ENCODE measurements around the gene KIF19. TPM values are rescaled to one million over a fixed set of nuclear protein-coding genes. Genes with fewer than 3 reads are reported as not detected.

Gene KIF19
- total and polyA plus RNA-seq, 2 of the 8 experiments (the other 6 are each of a cell fraction or from before 2014, with no cell fraction given): 0.52 to 0.77 TPM

- TF ChIP-seq, protein P1, sequence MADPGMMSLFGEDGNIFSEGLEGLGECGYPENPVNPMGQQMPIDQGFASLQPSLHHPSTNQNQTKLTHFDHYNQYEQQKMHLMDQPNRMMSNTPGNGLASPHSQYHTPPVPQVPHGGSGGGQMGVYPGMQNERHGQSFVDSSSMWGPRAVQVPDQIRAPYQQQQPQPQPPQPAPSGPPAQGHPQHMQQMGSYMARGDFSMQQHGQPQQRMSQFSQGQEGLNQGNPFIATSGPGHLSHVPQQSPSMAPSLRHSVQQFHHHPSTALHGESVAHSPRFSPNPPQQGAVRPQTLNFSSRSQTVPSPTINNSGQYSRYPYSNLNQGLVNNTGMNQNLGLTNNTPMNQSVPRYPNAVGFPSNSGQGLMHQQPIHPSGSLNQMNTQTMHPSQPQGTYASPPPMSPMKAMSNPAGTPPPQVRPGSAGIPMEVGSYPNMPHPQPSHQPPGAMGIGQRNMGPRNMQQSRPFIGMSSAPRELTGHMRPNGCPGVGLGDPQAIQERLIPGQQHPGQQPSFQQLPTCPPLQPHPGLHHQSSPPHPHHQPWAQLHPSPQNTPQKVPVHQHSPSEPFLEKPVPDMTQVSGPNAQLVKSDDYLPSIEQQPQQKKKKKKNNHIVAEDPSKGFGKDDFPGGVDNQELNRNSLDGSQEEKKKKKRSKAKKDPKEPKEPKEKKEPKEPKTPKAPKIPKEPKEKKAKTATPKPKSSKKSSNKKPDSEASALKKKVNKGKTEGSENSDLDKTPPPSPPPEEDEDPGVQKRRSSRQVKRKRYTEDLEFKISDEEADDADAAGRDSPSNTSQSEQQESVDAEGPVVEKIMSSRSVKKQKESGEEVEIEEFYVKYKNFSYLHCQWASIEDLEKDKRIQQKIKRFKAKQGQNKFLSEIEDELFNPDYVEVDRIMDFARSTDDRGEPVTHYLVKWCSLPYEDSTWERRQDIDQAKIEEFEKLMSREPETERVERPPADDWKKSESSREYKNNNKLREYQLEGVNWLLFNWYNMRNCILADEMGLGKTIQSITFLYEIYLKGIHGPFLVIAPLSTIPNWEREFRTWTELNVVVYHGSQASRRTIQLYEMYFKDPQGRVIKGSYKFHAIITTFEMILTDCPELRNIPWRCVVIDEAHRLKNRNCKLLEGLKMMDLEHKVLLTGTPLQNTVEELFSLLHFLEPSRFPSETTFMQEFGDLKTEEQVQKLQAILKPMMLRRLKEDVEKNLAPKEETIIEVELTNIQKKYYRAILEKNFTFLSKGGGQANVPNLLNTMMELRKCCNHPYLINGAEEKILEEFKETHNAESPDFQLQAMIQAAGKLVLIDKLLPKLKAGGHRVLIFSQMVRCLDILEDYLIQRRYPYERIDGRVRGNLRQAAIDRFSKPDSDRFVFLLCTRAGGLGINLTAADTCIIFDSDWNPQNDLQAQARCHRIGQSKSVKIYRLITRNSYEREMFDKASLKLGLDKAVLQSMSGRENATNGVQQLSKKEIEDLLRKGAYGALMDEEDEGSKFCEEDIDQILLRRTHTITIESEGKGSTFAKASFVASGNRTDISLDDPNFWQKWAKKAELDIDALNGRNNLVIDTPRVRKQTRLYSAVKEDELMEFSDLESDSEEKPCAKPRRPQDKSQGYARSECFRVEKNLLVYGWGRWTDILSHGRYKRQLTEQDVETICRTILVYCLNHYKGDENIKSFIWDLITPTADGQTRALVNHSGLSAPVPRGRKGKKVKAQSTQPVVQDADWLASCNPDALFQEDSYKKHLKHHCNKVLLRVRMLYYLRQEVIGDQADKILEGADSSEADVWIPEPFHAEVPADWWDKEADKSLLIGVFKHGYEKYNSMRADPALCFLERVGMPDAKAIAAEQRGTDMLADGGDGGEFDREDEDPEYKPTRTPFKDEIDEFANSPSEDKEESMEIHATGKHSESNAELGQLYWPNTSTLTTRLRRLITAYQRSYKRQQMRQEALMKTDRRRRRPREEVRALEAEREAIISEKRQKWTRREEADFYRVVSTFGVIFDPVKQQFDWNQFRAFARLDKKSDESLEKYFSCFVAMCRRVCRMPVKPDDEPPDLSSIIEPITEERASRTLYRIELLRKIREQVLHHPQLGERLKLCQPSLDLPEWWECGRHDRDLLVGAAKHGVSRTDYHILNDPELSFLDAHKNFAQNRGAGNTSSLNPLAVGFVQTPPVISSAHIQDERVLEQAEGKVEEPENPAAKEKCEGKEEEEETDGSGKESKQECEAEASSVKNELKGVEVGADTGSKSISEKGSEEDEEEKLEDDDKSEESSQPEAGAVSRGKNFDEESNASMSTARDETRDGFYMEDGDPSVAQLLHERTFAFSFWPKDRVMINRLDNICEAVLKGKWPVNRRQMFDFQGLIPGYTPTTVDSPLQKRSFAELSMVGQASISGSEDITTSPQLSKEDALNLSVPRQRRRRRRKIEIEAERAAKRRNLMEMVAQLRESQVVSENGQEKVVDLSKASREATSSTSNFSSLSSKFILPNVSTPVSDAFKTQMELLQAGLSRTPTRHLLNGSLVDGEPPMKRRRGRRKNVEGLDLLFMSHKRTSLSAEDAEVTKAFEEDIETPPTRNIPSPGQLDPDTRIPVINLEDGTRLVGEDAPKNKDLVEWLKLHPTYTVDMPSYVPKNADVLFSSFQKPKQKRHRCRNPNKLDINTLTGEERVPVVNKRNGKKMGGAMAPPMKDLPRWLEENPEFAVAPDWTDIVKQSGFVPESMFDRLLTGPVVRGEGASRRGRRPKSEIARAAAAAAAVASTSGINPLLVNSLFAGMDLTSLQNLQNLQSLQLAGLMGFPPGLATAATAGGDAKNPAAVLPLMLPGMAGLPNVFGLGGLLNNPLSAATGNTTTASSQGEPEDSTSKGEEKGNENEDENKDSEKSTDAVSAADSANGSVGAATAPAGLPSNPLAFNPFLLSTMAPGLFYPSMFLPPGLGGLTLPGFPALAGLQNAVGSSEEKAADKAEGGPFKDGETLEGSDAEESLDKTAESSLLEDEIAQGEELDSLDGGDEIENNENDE (IDR thresholded peaks at IDR 0.05; ENCODE audit: insufficient replicate concordance, low read length): no peak
- TF ChIP-seq ATF2 (IDR thresholded peaks at IDR 0.05; ENCODE audit: low read length): no peak
- TF ChIP-seq HDAC6 (IDR thresholded peaks at IDR 0.05; ENCODE audit: low read depth, low read length): no peak
- TF ChIP-seq CREB1 (IDR thresholded peaks at IDR 0.05): no peak
- no peak for TF ChIP-seq KDM5A (IDR thresholded peaks at IDR 0.05; ENCODE audit: low read length)
- TF ChIP-seq, protein P2, sequence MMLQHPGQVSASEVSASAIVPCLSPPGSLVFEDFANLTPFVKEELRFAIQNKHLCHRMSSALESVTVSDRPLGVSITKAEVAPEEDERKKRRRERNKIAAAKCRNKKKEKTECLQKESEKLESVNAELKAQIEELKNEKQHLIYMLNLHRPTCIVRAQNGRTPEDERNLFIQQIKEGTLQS (IDR thresholded peaks at IDR 0.05; ENCODE audit: insufficient read depth, low read depth, low read length): no peak
Observed at GRCh38 chr17:74371653-74372147, 45.7 kb downstream of the KIF19 start (continued).

All from H1 (cell line).